Neuron (in vitro differentiated cells): ENCODE measurements around the gene SBSN.
"Not testable (repeated sequence)": the region's sequence is repeated elsewhere in the genome, so short reads cannot be mapped to it uniquely, and the experiment has no call there.

ENCODE experiments used
- H2AFZ ChIP-seq: one replicate; pipeline ENCODE4 v1.6.1; 2013; ENCODE audit warnings: low read depth, mild to moderate bottlenecking, inconsistent platforms, low read length, moderate library complexity
- H3K27me3 ChIP-seq: one replicate; pipeline ENCODE4 v1.6.1; 2013; ENCODE audit warnings: low read length; ENCODE audit not compliant: insufficient read depth
- H3K36me3 ChIP-seq: one replicate; pipeline ENCODE4 v1.6.1; 2013; ENCODE audit warnings: low read length; ENCODE audit not compliant: insufficient read depth
- H3K4me1 ChIP-seq: one replicate; pipeline ENCODE4 v1.6.1; 2013; ENCODE audit warnings: low read length; ENCODE audit not compliant: insufficient read depth
- H3K4me3 ChIP-seq: 2 replicates; pipeline ENCODE4 v1.5.1; 2013; ENCODE audit warnings: mild to moderate bottlenecking, low read length, moderate library complexity
- H3K9me3 ChIP-seq: one replicate; pipeline ENCODE4 v1.6.1; 2013; ENCODE audit warnings: low read length

SBSN gene

GRCh38 chr19:35484252-35485036 is 43.7 kb downstream of the SBSN start:
- Histone ChIP-seq H2AFZ (no peak overlapping the region), H3K9me3 (no peaks in the 10 kb centered on the region), H3K27me3 (peaks cover 19% of the 10 kb centered on the region), H3K4me3 (no peak overlapping the region), H3K36me3 (no peaks in the 10 kb centered on the region), H3K4me1 (no peaks in the 10 kb centered on the region)

DNA sequence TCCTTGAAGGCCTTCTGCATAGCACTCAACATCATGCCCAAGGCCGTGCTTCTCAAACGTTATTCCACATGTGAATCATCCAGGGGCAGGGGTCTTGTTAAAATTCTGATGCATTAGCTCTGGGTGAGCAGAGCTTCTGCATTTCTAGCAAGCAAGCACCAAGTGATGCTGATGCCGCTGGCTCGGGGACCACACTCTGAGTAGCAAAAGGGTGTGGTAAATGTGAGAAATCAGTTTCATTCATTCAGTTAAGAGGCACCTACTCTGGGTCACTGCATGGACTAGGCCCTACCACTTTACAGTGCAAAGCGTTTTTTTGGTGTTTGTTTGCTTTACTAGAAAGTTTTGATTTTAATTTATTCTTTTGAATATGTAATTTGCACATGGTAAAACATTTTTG is 45.0 kb downstream of the SBSN start:
- Histone ChIP-seq H3K27me3 (peaks cover 9% of the 10 kb centered on the region), H2AFZ (no peak overlapping the region), H3K9me3 (no peaks in the 10 kb centered on the region), H3K36me3 (no peaks in the 10 kb centered on the region), H3K4me1 (no peaks in the 10 kb centered on the region), H3K4me3 (no peak overlapping the region)

- no peak overlapping the region for H3K4me3 ChIP-seq
- no peak overlapping the region for H2AFZ ChIP-seq
- no peaks in the 10 kb centered on the region for H3K36me3 ChIP-seq
- no peaks in the 10 kb centered on the region for H3K4me1 ChIP-seq
- H3K27me3 ChIP-seq, result no peaks in the 10 kb centered on the region
- H3K9me3 ChIP-seq, result no peaks in the 10 kb centered on the region
Observed at GRCh38 chr19:35478794-35479677, 49.1 kb downstream of the SBSN start.

- H3K36me3 ChIP-seq, result no peaks in the 10 kb centered on the region
- H2AFZ ChIP-seq, result no peak overlapping the region
- H3K9me3 ChIP-seq, result no peaks in the 10 kb centered on the region
- no peak overlapping the region for H3K4me3 ChIP-seq
- no peaks in the 10 kb centered on the region for H3K4me1 ChIP-seq
- H3K27me3 ChIP-seq, result no peaks in the 10 kb centered on the region
Observed at GRCh38 chr19:35476149-35476548, 52.0 kb downstream of the SBSN start.

DNA sequence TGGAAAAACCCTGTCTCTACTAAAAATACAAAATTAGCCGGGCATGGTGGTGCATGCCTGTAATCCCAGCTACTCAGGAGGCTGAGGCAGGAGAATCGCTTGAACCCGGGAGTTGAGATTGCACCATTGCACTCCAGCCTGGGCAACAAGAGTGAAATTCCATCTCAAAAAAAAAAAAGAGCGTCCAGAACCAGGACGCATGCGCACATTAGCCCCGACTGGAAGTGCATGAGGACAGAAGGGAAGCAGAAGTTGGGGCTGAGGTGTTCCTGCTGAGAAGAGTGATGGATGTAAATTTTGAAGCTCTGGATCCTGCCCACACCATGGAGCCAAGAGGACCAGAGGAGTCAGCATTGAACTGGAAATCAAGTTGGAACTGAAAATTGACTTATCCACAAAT is 53.5 kb downstream of the SBSN start:
- H3K27me3 ChIP-seq, H3K9me3 ChIP-seq, H3K36me3 ChIP-seq, H3K4me1 ChIP-seq, H2AFZ ChIP-seq, H3K4me3 ChIP-seq: not testable (repeated sequence)

DNA sequence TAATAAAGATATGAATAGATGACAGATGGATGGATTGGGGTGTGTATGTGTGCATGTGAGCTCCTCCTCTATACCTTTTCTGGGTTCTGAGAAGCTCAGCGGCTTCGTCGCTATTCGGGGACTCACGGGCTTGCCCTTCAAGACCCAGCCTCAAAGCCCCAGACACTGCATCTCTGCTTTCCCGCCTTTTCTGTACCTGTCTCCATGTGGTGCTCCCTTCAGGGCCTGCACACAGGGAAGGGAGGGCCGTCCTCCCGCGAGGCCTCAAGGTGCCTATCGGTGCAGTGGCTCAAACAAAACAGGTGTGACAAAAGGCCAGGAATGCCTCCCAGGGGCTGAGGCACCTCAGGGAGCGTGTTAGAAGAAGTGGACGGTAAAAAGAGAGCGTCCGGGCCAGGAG is 54.0 kb downstream of the SBSN start:
- Histone ChIP-seq H3K36me3 (no peaks in the 10 kb centered on the region), H3K27me3 (no peaks in the 10 kb centered on the region), H2AFZ (no peak overlapping the region), H3K4me1 (no peaks in the 10 kb centered on the region), H3K4me3 (no peak overlapping the region), H3K9me3 (no peaks in the 10 kb centered on the region)
